HepG2 (cell line): ENCODE measurements around the gene FAM110A. TPM values are rescaled to one million over a fixed set of nuclear protein-coding genes. Genes with fewer than 3 reads are reported as not detected.
A peak's percentile ranks its signal among the peaks of the same experiment; 100 is the strongest.

Experiments used
- ATAC-seq: fragments of 200-7000 bp; cut with Tn5 transposase; 3 replicates; pipeline ENCODE4 v1.9.1; 2020; ENCODE audit warnings: mild to moderate bottlenecking, moderate library complexity
- BruUV-seq: library from RNA; stranded (reverse); fragments of 400-500 nt; replicated peaks from 2 replicates; lab custom pipeline; 2021; lab: Mats Ljungman, UMichigan
- CTCF ChIA-PET: fragments of 300-600 bp; formaldehyde crosslinking; extraction: SDS; loops from one replicate; lab custom pipeline; 2021; ENCODE audit warnings: low total read pairs, inconsistent platforms, low intra/inter-chr PET ratio; lab: Yijun Ruan, JAX
- POLR2A ChIA-PET: fragments of 350-600 bp; sonication (Branson Sonifier 250); formaldehyde crosslinking; loops from one replicate; lab custom pipeline; 2020; ENCODE audit warnings: antibody characterized with exemption, inconsistent platforms; lab: Yijun Ruan, JAX
- DNase-seq: peaks from one replicate; pipeline ENCODE4 v3.0.0-alpha.2; 2015; ENCODE audit warnings: low spot score
- FAIRE-seq: peaks from 3 replicates; lab custom pipeline; 2011; peaks lifted over from hg19 to GRCh38; lab: Jason Lieb, UNC
- H2AFZ ChIP-seq: one replicate; pipeline ENCODE4 v1.6.1; 2011; ENCODE audit warnings: low read length, inconsistent platforms
- H3K27ac ChIP-seq: fragments of 300-600 bp; 3 replicates; pipeline ENCODE4 v1.8.0; 2011; ENCODE audit warnings: mixed run types, mild to moderate bottlenecking, mixed read lengths, low read length, inconsistent platforms; ENCODE audit not compliant: insufficient read depth; ENCODE audit errors: extremely low read length
- H3K27me3 ChIP-seq, 2 experiments: fragments of 200-600 bp in 1 of 2; 2 replicates in 1 of 2; 3 replicates in 1 of 2; pipeline versions ENCODE4 v1.6.0 to v1.8.0; 2011; ENCODE audit warnings: low read length in 2 of 2, mild to moderate bottlenecking in 2 of 2, moderate library complexity in 2 of 2, inconsistent platforms in 1 of 2; ENCODE audit not compliant: insufficient read depth in 2 of 2, control insufficient read depth in 1 of 2
- H3K36me3 ChIP-seq, 2 experiments: fragments of 200-600 bp in 1 of 2; replicated peaks in 1 of 2; 2 replicates in 1 of 2; 3 replicates in 1 of 2; pipeline versions ENCODE4 v1.5.1 to v1.8.0; 2011; ENCODE audit warnings: low read length in 2 of 2, inconsistent platforms in 1 of 2; ENCODE audit not compliant: insufficient read depth in 2 of 2, control insufficient read depth in 1 of 2
- H3K4me1 ChIP-seq: 2 replicates; pipeline ENCODE4 v1.5.1; 2012; ENCODE audit warnings: low read length, inconsistent platforms; ENCODE audit not compliant: insufficient read depth
- H3K4me2 ChIP-seq: 2 replicates; pipeline ENCODE4 v1.6.0; 2011; ENCODE audit warnings: low read depth, low read length, inconsistent platforms
- H3K4me3 ChIP-seq, 3 experiments: fragments of 200-600 bp in 1 of 3; sonication (generic), shearing (Covaris generic) in 1 of 3; replicated peaks in 1 of 3; 2 replicates each; pipeline ENCODE4 v1.5.1; 2011 to 2016; ENCODE audit warnings: low read length in 3 of 3, inconsistent platforms in 2 of 3, low read depth in 2 of 3, mild to moderate bottlenecking in 2 of 3, control low read depth in 1 of 3, mixed read lengths in 1 of 3; ENCODE audit not compliant: insufficient read depth in 1 of 3
- H3K79me2 ChIP-seq: one replicate; pipeline ENCODE4 v1.6.1; 2011; ENCODE audit warnings: low read length, inconsistent platforms; ENCODE audit not compliant: insufficient read depth
- H3K9ac ChIP-seq: 2 replicates; pipeline ENCODE4 v1.6.0; 2011; ENCODE audit warnings: mild to moderate bottlenecking, low read depth, low read length, inconsistent platforms; ENCODE audit not compliant: insufficient read depth
- H3K9me3 ChIP-seq: 2 replicates; pipeline ENCODE4 v1.5.1; 2012; ENCODE audit warnings: mild to moderate bottlenecking, low read length
- H4K20me1 ChIP-seq: 2 replicates; pipeline ENCODE4 v1.6.0; 2011; ENCODE audit warnings: inconsistent platforms, mild to moderate bottlenecking, low read length, moderate library complexity; ENCODE audit not compliant: insufficient read depth
- ATF4 ChIP-seq, 2 experiments: fragments of 450-650 bp in 1 of 2; sonication (generic) in 1 of 2; formaldehyde crosslinking; IDR thresholded peaks; 2 replicates each; pipeline versions ENCODE4 v1.5.0 to v1.8.0; 2020 to 2022; ENCODE audit warnings: mild to moderate bottlenecking in 1 of 2, missing genetic modification reagents in 1 of 2
- ATF7 ChIP-seq, 2 experiments: fragments of 450-650 bp in 1 of 2; sonication (generic) in 1 of 2; formaldehyde crosslinking in 1 of 2; IDR thresholded peaks; 2 replicates each; pipeline versions ENCODE4 v1.4.0 to v1.6.1; 2016 to 2020; ENCODE audit warnings: antibody characterized with exemption in 1 of 2, mild to moderate bottlenecking in 1 of 2, missing genetic modification reagents in 1 of 2
- CCDC6 ChIP-seq: sonication (generic); formaldehyde crosslinking; IDR thresholded peaks from 2 replicates; pipeline ENCODE4 v1.8.1; 2022; ENCODE audit warnings: mild to moderate bottlenecking, missing genetic modification reagents, moderate library complexity
- CSRNP2 ChIP-seq: sonication (generic); formaldehyde crosslinking; conservative IDR thresholded peaks from 2 replicates; pipeline ENCODE4 v1.8.0; 2022; ENCODE audit warnings: low read depth, missing genetic modification reagents
- FOSL2 ChIP-seq: sonication (generic); formaldehyde crosslinking; IDR thresholded peaks from 2 replicates; pipeline ENCODE4 v1.4.0; 2020; ENCODE audit warnings: missing genetic modification reagents
- FOXC1 ChIP-seq: sonication (generic); formaldehyde crosslinking; IDR thresholded peaks from 2 replicates; pipeline ENCODE4 v1.8.0; 2022; ENCODE audit warnings: mild to moderate bottlenecking, missing genetic modification reagents, borderline replicate concordance
- HOXA5 ChIP-seq: sonication (generic); formaldehyde crosslinking; IDR thresholded peaks from 2 replicates; pipeline ENCODE4 v1.4.0; 2020; ENCODE audit warnings: missing genetic modification reagents
- KDM5A ChIP-seq: fragments of 200-600 bp; sonication (generic); IDR thresholded peaks from 2 replicates; pipeline ENCODE4 v1.7.0; 2018; ENCODE audit warnings: antibody characterized with exemption, mild to moderate bottlenecking, low read length, borderline replicate concordance
- KLF15 ChIP-seq: sonication (generic); formaldehyde crosslinking; IDR thresholded peaks from 2 replicates; pipeline ENCODE4 v1.8.1; 2023; ENCODE audit warnings: borderline replicate concordance, mild to moderate bottlenecking, inconsistent platforms, missing genetic modification reagents, mixed read lengths
- MLLT10 ChIP-seq: sonication (generic); formaldehyde crosslinking; IDR thresholded peaks from 2 replicates; pipeline ENCODE4 v1.4.0; 2020; ENCODE audit warnings: missing genetic modification reagents
- MXD3 ChIP-seq: IDR thresholded peaks from 2 replicates; pipeline ENCODE4 v1.6.1; 2016; ENCODE audit warnings: mild to moderate bottlenecking, missing biosample characterization, missing genetic modification reagents
- ZFP36L2 ChIP-seq: sonication (generic); formaldehyde crosslinking; IDR thresholded peaks from 2 replicates; pipeline ENCODE4 v1.4.0; 2020; ENCODE audit warnings: missing genetic modification reagents
- ZGPAT ChIP-seq: IDR thresholded peaks from 2 replicates; pipeline ENCODE4 v1.6.1; 2016; ENCODE audit warnings: mild to moderate bottlenecking
- ZNF333 ChIP-seq: sonication (generic); formaldehyde crosslinking; IDR thresholded peaks from 2 replicates; pipeline ENCODE4 v1.4.0; 2020; ENCODE audit warnings: mild to moderate bottlenecking, missing genetic modification reagents, borderline replicate concordance
- ZNF574 ChIP-seq: sonication (generic); formaldehyde crosslinking; IDR thresholded peaks from 2 replicates; pipeline ENCODE4 v1.4.0; 2020; ENCODE audit warnings: missing genetic modification reagents
- ZZZ3 ChIP-seq: sonication (generic); formaldehyde crosslinking; IDR thresholded peaks from 2 replicates; pipeline ENCODE4 v1.4.0; 2020; ENCODE audit warnings: missing genetic modification reagents, mild to moderate bottlenecking, borderline replicate concordance
- WGBS: methylation state at CpG from one replicate; pipeline ENCODE4 v1.1.6; 2017; ENCODE audit warnings: low lambda C conversion rate; 5-methylcytosine and 5-hydroxymethylcytosine counted together
- in situ Hi-C: cut with HindIII; loops from 2 replicates; pipeline ENCODE4 v1.10.0; 2017; ENCODE audit warnings: low pct_unique_long_range_greater_than_20kb; ENCODE audit not compliant: extremely low pct_ligation_motif_present
- intact Hi-C: fragments of 100-400 bp; cut with micrococcal nuclease; formaldehyde crosslinking; loops from one replicate; pipeline ENCODE4 v1.10.0; 2022; ENCODE audit not compliant: unreplicated experiment
- polyA plus RNA-seq, 8 experiments: library from polyadenylated mRNA; depleted of rRNA in 3 of 8; stranded (reverse) in 7 of 8; unstranded in 1 of 8; fragments of >200 nt; fragmentation: Illumina TruSeq in 4 of 8; extraction: Trizol in 4 of 8; gene quantifications; 2 replicates each; pipeline versions ENCODE4 v1.2.1 to v1.2.3, GENCODE V29; 2011 to 2016; ENCODE audit warnings: low read depth in 4 of 8, missing spikeins in 1 of 8, mixed read lengths in 1 of 8; ENCODE audit not compliant: insufficient read depth in 1 of 8
- total RNA-seq, 5 experiments: library from RNA; depleted of rRNA; stranded (reverse); fragments of >200 nt; fragmentation: Illumina TruSeq; extraction: Trizol; gene quantifications; 2 replicates each; pipeline ENCODE4 v1.2.3, GENCODE V29; 2016; ENCODE audit warnings: low read depth in 1 of 5

FAM110A gene
- total and polyA plus RNA-seq, 2 of the 13 experiments (the other 11 are each of a cell fraction or from before 2014, with no cell fraction given), result 1.9 TPM

GRCh38 chr20:881051-881782 lies 47.7 kb downstream of the FAM110A start:
- no peaks in the 10 kb centered on the region for H3K9me3 ChIP-seq
- H3K9ac ChIP-seq, result no peak overlapping the region
- under 1% methylated on average over 10 of the region's 10 CpGs for WGBS
- no peaks in the 10 kb centered on the region for H3K36me3 ChIP-seq
- H3K4me1 ChIP-seq, result no peaks in the 10 kb centered on the region
- H3K79me2 ChIP-seq, result no peaks in the 10 kb centered on the region
- no peak overlapping the region for H3K27ac ChIP-seq
- in situ Hi-C loops, result no loop called here
- DNase-seq (no peak), ATAC-seq (no peak), FAIRE-seq (no peak)
- ChIA-PET POLR2A (no interaction called here), CTCF (no interaction called here)
- H3K27me3 ChIP-seq, result peaks cover 0 to 11% of the 10 kb centered on the region in 2 experiments; a peak in 3 of 5 replicates
- intact Hi-C loops, result loop anchor here (10.0 kb wide), 1 partner anchor 414 kb away; no protein-coding TSS in a partner anchor
- no peak overlapping the region for H2AFZ ChIP-seq
- no peaks in the 10 kb centered on the region for H4K20me1 ChIP-seq
- H3K4me3 ChIP-seq, result no peak overlapping the region
- H3K4me2 ChIP-seq, result no peak overlapping the region
- no TSS peak for BruUV-seq
- TF ChIP-seq FOSL2 (CRISPR knock-in tag), result peak; percentile 65
- TF ChIP-seq CSRNP2 (CRISPR knock-in tag), result no peak
- no peak for TF ChIP-seq CCDC6 (CRISPR knock-in tag)
- no peak for TF ChIP-seq ZZZ3
- no peak for TF ChIP-seq FOXC1
- no peak for TF ChIP-seq ZGPAT
- TF ChIP-seq ATF7 (IDR thresholded peaks at IDR 0.05), result 0 out of 2 replicates have a peak, but pooled peaks have one; percentile 28
- no peak for TF ChIP-seq ATF7 (CRISPR knock-in tag; IDR thresholded peaks at IDR 0.05)
- no peak for TF ChIP-seq ZFP36L2 (CRISPR knock-in tag)
- TF ChIP-seq KLF15 (CRISPR knock-in tag), result no peak
- no peak for TF ChIP-seq MLLT10
- TF ChIP-seq KDM5A, result no peak
- no peak for TF ChIP-seq HOXA5 (CRISPR knock-in tag)
- TF ChIP-seq ZNF333 (CRISPR knock-in tag), result no peak
- TF ChIP-seq ATF4 (CRISPR knock-in tag; IDR thresholded peaks at IDR 0.05), result 0 out of 4 replicates have a peak, but pooled peaks of 1 of the 2 experiments have one; percentile 66
- no peak for TF ChIP-seq ZNF574
- no peak for TF ChIP-seq MXD3 (CRISPR knock-in tag)
